ENCODE results near the gene M6PR. TPM values are rescaled to one million over a fixed set of nuclear protein-coding genes. Genes with fewer than 3 reads are reported as not detected.

M6PR gene
- total RNA-seq, 1 experiment from 2014 or later = 134 TPM

DNA sequence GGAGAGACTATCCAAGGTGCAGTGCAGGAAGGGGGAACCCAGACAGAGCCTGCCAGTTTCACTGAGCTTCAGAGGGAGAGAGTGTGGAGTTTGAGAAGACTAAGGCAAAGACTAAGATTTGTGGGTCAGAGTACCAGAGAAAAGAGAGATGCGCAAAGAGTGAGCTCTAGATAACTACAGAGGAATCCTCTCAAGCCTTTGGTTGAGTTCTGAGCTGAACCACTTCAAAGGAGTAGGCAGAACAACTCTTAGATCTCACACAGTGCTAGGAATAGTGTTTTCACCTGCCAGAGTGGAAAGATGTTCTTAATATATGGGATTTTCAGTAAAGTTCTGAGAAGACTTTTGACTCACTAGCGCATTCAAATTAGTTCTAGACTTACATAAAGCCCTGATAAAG lies 10.7 kb upstream of the M6PR start:
- no peak overlapping the region for H3K27ac ChIP-seq
- H3K27me3 ChIP-seq = no peaks in the 10 kb centered on the region
- no peak for DNase-seq
- H3K36me3 ChIP-seq = no peaks in the 10 kb centered on the region
- no peaks in the 10 kb centered on the region for H3K9me3 ChIP-seq (replicated peaks)
- H3K4me3 ChIP-seq = no peak overlapping the region
- H3K4me1 ChIP-seq = no peaks in the 10 kb centered on the region

- DNase-seq = no peak
- no peak overlapping the region for H3K27ac ChIP-seq
- H3K27me3 ChIP-seq = no peaks in the 10 kb centered on the region
- no peaks in the 10 kb centered on the region for H3K9me3 ChIP-seq (replicated peaks)
- H3K4me3 ChIP-seq = no peak overlapping the region
- no peaks in the 10 kb centered on the region for H3K36me3 ChIP-seq
- no peaks in the 10 kb centered on the region for H3K4me1 ChIP-seq
Measured at GRCh38 chr12:8958066-8958465, 8.6 kb upstream of the M6PR start.

DNA sequence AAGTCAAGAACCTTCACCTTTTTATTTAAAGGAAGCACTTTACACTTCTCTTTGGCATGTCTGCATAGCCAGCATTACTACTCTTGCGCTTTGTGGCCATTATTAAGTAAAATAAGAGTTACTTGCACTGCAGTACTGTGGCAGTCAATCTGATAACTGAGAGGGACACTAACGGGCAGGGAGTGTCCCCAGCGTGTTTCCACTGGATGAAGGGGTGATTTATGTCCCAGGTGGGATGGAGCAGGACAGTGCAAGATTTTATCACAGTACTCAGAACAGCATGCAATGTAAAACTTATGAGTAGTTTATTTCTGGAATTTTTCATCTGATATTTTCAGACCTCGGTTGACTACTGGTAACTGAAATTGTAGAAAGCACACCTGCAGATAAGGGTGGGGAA lies 8.1 kb upstream of the M6PR start:
- H3K4me1 ChIP-seq = no peaks in the 10 kb centered on the region
- no peak overlapping the region for H3K27ac ChIP-seq
- H3K9me3 ChIP-seq (replicated peaks) = no peaks in the 10 kb centered on the region
- DNase-seq = no peak
- no peaks in the 10 kb centered on the region for H3K27me3 ChIP-seq
- H3K4me3 ChIP-seq = no peak overlapping the region
- H3K36me3 ChIP-seq = no peaks in the 10 kb centered on the region

GRCh38 chr12:8956772-8957171 lies 7.3 kb upstream of the M6PR start:
- H3K27me3 ChIP-seq = no peaks in the 10 kb centered on the region
- no peaks in the 10 kb centered on the region for H3K9me3 ChIP-seq (replicated peaks)
- H3K4me3 ChIP-seq = no peak overlapping the region
- no peaks in the 10 kb centered on the region for H3K4me1 ChIP-seq
- DNase-seq = no peak
- H3K36me3 ChIP-seq = no peaks in the 10 kb centered on the region
- H3K27ac ChIP-seq = no peak overlapping the region

DNA sequence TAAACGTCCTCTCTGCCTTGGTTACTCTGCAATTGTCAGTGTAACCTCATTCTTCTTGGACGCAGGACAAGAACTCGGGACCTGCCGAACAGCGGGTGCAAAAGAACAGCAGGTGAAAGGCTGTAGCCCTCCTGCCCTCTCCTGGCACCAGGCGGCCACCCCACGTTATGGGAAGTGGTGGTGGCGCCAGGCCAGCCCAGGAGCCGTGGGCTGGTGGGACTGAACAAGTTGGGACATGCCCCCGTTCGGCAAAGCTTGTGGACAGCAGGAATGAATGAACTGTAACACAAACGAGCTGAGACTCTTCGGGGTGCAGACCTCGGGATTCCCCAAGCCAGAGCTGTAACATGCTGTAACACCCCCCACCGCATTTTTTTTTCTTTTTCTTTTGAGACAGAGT lies 6.6 kb upstream of the M6PR start:
- Histone ChIP-seq H3K27ac (no peak overlapping the region), H3K9me3 (replicated peaks) (no peaks in the 10 kb centered on the region), H3K4me1 (no peaks in the 10 kb centered on the region), H3K4me3 (no peak overlapping the region), H3K27me3 (no peaks in the 10 kb centered on the region), H3K36me3 (no peaks in the 10 kb centered on the region)
- DNase-seq = no peak

DNA sequence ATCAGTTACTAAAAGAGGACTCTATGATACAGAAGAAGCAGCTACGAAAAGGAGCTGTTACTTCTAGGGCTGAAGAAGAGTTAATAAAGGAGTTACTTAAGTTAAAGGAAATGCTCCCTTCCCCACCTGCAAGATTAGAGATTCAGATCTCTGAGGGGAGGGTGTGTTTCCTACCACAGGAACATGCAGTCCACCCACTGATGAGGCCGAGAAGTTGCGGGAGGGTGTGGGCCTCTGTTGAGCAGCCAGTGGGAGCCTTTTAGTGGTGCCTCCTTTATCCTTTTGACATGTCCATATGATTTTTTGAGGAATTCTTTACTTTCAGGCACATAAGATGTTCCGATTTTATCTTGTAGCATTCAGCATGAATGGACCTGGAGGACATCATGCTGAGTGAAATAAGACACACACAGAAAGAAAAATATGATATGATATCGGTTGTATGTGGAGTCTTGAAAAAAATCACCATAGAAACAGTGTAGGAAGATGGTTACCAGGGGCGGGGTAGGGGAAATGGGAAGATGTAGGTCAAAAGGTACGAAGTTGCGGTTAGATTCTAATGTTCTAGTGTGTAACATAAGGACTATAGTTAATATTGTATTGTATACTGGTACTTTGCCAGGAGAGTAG lies 4.4 kb upstream of the M6PR start:
- no peak for DNase-seq
- no peaks in the 10 kb centered on the region for H3K4me1 ChIP-seq
- no peak overlapping the region for H3K4me3 ChIP-seq
- no peaks in the 10 kb centered on the region for H3K36me3 ChIP-seq
- H3K27ac ChIP-seq = no peak overlapping the region
- no peaks in the 10 kb centered on the region for H3K27me3 ChIP-seq
- H3K9me3 ChIP-seq (replicated peaks) = no peaks in the 10 kb centered on the region

- H3K9me3 ChIP-seq (replicated peaks) = no peaks in the 10 kb centered on the region
Measured at GRCh38 chr12:8951744-8952143, 2.3 kb upstream of the M6PR start.

DNA sequence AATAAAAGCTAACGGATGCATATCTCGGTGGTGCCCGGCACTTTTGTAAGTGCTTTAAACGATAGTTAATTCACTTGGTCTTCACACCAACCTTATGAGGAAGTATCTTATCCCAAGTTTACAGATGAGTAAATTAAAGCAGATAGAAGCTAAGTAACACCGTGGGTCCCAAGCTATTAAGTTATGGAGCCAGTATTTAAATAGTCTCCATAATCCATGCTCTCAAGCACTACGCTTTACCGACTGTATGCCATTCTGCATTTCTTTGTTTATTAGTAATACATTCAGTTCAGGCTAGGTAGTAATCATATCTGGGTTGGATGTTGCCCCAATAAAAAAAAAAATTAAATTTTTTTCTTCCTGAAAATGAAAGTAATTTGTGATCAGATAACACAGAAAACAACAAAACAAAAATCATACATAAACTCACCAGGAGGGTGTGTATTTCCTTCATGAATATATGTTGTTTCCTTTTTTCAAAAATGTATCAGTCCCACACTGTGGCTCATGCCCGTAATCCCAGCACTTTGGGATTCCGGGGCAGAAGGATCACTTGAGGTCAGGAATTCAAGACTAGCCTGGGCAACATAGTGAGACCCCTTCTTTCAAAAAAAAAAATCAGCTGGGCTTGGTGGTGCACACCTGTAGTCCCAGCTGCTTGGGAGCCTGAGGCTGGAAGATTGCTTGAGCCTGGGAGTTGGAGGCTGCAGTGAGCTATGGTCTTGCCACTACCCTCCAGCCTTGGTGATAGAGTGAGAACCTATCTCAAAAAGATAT lies 1.4 kb upstream of the M6PR start:
- DNase-seq = no peak
- H3K27ac ChIP-seq = no peak overlapping the region
- H3K9me3 ChIP-seq (replicated peaks) = no peaks in the 10 kb centered on the region
- H3K4me1 ChIP-seq = peaks cover 6% of the 10 kb centered on the region
- 0 out of 2 replicates have a peak, but pooled peaks cover 3% of the 10 kb centered on the region for H3K36me3 ChIP-seq
- H3K4me3 ChIP-seq = peak overlapping the region; percentile 81
- H3K27me3 ChIP-seq = no peaks in the 10 kb centered on the region

More at GRCh38 chr12:8951744-8952143, 2.3 kb upstream of the M6PR start:
- H3K36me3 ChIP-seq = no peaks in the 10 kb centered on the region
- H3K27me3 ChIP-seq = no peaks in the 10 kb centered on the region
- peaks cover 6% of the 10 kb centered on the region for H3K4me1 ChIP-seq
- H3K27ac ChIP-seq = no peak overlapping the region
- H3K4me3 ChIP-seq = no peak overlapping the region
- DNase-seq = no peak

- Histone ChIP-seq H3K36me3 (peaks cover 8% of the 10 kb centered on the region), H3K27ac (peak overlapping the region; percentile 79), H3K4me3 (peak overlapping the region; percentile 81), H3K27me3 (no peaks in the 10 kb centered on the region), H3K4me1 (peaks cover 6% of the 10 kb centered on the region), H3K9me3 (replicated peaks) (no peaks in the 10 kb centered on the region)
- no peak for DNase-seq
Measured at GRCh38 chr12:8950221-8950527, 729 bp upstream of the M6PR start.

DNA sequence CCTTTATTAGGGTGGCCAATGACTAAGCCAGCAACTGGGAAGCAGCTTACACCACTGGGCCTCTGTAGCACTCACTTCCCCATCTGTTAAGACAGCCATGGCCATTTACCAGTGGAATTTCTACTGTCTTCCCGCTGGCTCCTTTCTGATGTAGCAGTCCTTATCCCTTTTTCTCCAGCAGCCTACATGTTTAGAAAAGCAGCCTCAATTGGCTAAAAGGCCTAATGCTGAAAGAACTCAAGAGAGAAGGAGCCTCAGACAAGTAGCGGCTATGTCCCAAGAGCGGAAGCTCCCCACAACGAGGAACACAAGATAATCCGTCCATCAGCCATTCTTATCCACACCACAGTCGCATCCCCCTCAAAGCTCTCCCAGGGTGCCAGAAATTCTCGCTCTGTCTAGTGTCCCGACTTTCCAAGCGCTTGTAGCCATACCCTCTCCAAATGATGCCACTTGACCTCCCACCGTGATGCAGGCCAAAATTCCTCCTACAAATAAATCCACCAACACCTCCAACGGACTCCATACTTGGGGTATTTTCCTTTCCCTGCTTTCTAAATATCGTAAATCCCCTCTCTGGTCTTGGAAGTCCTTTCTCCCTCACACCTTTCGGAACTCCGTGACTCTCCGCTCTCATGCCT lies 624 bp downstream of the M6PR start:
- peak; percentile 11 to 38 for DNase-seq
- Histone ChIP-seq H3K36me3 (peaks cover 22% of the 10 kb centered on the region), H3K4me3 (peak overlapping the region; percentile 81), H3K9me3 (replicated peaks) (no peaks in the 10 kb centered on the region), H3K27me3 (no peaks in the 10 kb centered on the region), H3K4me1 (peaks cover 6% of the 10 kb centered on the region), H3K27ac (peak overlapping the region; percentile 79)

DNA sequence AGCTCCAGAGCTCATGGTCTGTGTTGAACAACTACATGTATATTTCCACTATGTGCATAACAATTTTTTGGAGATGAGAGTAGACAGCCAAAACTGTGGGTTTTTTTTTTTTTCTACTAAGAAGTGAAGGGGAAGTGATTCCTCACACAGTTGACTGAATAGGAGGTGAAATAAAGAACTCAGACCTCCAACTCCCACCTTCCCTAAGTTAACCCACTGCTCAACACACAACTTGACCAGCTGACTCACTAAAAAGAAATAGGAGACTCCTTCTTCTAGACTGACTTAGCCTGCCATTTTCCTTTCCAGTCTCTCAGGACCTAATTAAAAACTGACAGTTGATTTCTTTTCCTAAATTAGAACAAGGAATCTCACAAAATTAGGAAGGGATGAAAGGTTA lies 1.7 kb downstream of the M6PR start:
- Histone ChIP-seq H3K4me1 (peaks cover 6% of the 10 kb centered on the region), H3K36me3 (peaks cover 31% of the 10 kb centered on the region), H3K4me3 (no peak overlapping the region; the same call in 1 of the 2 replicates), H3K27ac (no peak overlapping the region), H3K27me3 (no peaks in the 10 kb centered on the region), H3K9me3 (replicated peaks) (no peaks in the 10 kb centered on the region)
- no peak for DNase-seq

DNA sequence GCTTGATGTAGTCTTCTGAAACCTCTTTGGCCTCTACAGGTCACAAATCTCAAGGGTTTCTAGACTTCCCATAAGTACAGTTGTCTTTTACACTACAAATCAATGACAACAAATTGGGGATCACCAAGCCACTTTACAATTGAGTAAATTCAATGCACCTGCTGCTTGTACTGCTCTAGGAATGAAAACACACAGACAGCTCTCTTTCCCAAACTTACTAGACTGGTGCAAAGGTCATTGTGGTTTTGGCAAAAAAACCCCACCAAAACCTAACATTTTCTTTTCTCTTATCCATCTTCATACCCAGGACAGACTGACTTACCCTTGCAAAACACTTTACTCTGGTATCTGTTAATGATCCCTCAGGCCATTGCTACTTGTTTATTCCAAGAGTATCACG lies 2.7 kb downstream of the M6PR start:
- peaks cover 6% of the 10 kb centered on the region for H3K4me1 ChIP-seq
- H3K36me3 ChIP-seq = peaks cover 40% of the 10 kb centered on the region
- H3K4me3 ChIP-seq = no peak overlapping the region
- H3K9me3 ChIP-seq (replicated peaks) = no peaks in the 10 kb centered on the region
- H3K27me3 ChIP-seq = no peaks in the 10 kb centered on the region
- no peak overlapping the region for H3K27ac ChIP-seq
- DNase-seq = no peak

DNA sequence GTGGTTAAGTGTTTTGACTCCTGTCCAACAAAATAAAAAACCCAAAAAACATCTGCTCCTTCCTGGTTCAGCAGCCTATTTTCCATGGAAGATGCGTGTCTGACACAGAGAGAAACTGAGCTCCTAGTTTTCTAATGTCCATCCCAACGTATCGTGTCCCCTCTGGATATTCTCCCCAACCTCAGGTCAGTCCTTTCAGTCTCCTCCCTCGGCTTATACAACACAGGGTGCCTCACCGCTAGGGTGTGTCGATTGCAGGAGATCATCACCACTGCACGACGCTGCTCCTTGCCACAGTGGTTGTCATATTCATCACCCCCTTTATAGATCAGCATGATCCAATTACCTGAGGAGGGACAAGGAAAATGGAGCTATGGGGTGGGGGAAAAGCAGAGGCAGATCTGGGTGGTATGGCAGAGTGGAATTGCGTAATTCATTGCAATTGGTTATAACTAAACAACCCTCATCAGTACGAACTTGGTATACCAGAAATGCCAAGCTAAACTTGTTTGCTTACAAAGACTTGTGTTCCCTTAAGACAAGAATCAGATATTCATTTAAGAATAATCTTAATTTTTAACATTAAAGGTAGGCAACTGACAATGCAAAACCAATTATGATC lies 5.8 kb downstream of the M6PR start:
- Histone ChIP-seq H3K36me3 (peaks cover 45% of the 10 kb centered on the region), H3K4me3 (no peak overlapping the region), H3K9me3 (replicated peaks) (no peaks in the 10 kb centered on the region), H3K27ac (no peak overlapping the region), H3K27me3 (no peaks in the 10 kb centered on the region), H3K4me1 (peaks cover 6% of the 10 kb centered on the region)
- no peak for DNase-seq

DNA sequence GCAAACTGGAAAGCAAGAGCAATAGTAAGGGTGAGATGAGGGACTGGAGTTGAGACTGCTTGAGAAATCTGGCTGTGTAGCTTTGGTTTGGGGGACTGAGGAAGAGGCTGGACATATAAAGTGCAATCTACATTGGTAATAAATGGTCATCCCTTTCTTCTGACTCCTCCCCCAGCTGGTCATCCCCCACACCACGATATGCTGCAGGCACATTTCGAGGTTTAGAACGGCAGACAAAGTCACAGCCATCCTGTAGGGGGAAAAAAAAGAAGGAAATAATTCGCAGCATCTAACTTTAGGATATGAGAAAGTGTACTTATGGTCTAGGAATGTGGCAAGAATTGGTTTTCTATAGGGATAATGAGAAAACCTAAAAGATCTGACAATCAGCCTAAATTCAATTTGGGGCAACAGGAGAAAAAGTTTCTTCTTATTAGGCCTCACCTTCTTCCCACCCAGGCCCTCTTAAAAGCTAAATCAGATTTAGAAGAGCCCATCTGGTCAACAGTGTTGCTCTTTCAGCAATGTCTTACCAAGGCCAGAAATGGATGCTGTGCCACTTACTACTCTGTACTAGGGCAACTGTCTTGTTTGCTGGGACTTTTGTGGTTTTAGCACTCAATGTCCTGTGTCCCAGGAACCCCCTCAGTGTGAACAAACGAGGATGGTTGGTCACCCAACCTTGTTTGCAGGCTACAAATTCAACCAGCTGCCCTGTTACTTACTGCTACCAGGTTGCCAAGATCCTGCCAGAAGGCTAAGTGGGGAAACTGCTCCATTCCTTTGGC lies 7.6 kb downstream of the M6PR start:
- Histone ChIP-seq H3K4me3 (no peak overlapping the region), H3K9me3 (replicated peaks) (no peaks in the 10 kb centered on the region), H3K36me3 (peaks cover 54% of the 10 kb centered on the region), H3K4me1 (no peaks in the 10 kb centered on the region), H3K27ac (no peak overlapping the region), H3K27me3 (no peaks in the 10 kb centered on the region)
- DNase-seq = no peak

All from SJCRH30 (cell line).